Bronchial epithelial cell (primary cell): ENCODE measurements around the gene ZDHHC22. TPM values are rescaled to one million over a fixed set of nuclear protein-coding genes. Genes with fewer than 3 reads are reported as not detected.
"Not testable (repeated sequence)": the region's sequence is repeated elsewhere in the genome, so short reads cannot be mapped to it uniquely, and the experiment has no call there.

Experiments
- DNase-seq: peaks from one replicate; pipeline ENCODE4 v3.0.0-alpha.2; 2010; ENCODE audit warnings: low read depth
- FAIRE-seq: peaks from 2 replicates; lab custom pipeline; 2011; peaks lifted over from hg19 to GRCh38; lab: Jason Lieb, UNC
- H3K27me3 ChIP-seq: 2 replicates; pipeline ENCODE4 v1.5.1; 2011; ENCODE audit warnings: low read length; ENCODE audit not compliant: control insufficient read depth, insufficient read depth
- H3K36me3 ChIP-seq: 2 replicates; pipeline ENCODE4 v1.5.1; 2011; ENCODE audit warnings: low read length; ENCODE audit not compliant: control insufficient read depth, insufficient read depth
- H3K4me3 ChIP-seq: 2 replicates; pipeline ENCODE4 v1.5.1; 2011; ENCODE audit warnings: mild to moderate bottlenecking, low read depth, low read length, control low read depth
- CTCF ChIP-seq: IDR thresholded peaks from 2 replicates; pipeline ENCODE4 v1.5.1; 2011; ENCODE audit warnings: mild to moderate bottlenecking, moderate library complexity, low read length, control low read depth, inconsistent platforms; ENCODE audit not compliant: insufficient read depth, severe bottlenecking
- total RNA-seq: library from RNA; depleted of rRNA; stranded (reverse); fragments of >200 nt; gene quantifications from 2 replicates; pipeline ENCODE4 v1.2.1, GENCODE V29; 2014

Gene ZDHHC22
- total RNA-seq, 1 donor from 2014 or later = not detected

GRCh38 chr14:77178656-77179055, 37.1 kb upstream of the ZDHHC22 start:
- no peak for TF ChIP-seq CTCF
- DNase-seq = no peak
- no peaks in the 10 kb centered on the region for H3K36me3 ChIP-seq
- no peak for FAIRE-seq
- no peak overlapping the region for H3K4me3 ChIP-seq
- H3K27me3 ChIP-seq = peaks cover 2% of the 10 kb centered on the region

GRCh38 chr14:77177702-77178101, 36.1 kb upstream of the ZDHHC22 start:
- no peak for FAIRE-seq
- DNase-seq = no peak
- Histone ChIP-seq H3K27me3 (peaks cover 4% of the 10 kb centered on the region), H3K36me3 (no peaks in the 10 kb centered on the region), H3K4me3 (no peak overlapping the region)
- TF ChIP-seq CTCF = no peak

GRCh38 chr14:77175843-77176242, 34.3 kb upstream of the ZDHHC22 start:
- no peak for TF ChIP-seq CTCF
- FAIRE-seq (no peak), DNase-seq (no peak)
- Histone ChIP-seq H3K4me3 (no peak overlapping the region), H3K36me3 (no peaks in the 10 kb centered on the region), H3K27me3 (peaks cover 4% of the 10 kb centered on the region)

GRCh38 chr14:77173911-77174617, 32.5 kb upstream of the ZDHHC22 start:
- H3K36me3 ChIP-seq, H3K27me3 ChIP-seq, FAIRE-seq, H3K4me3 ChIP-seq: not testable (repeated sequence)
- peak; percentile 34 for DNase-seq

- FAIRE-seq (no peak), DNase-seq (no peak)
- TF ChIP-seq CTCF = no peak
- Histone ChIP-seq H3K36me3 (no peaks in the 10 kb centered on the region), H3K4me3 (no peak overlapping the region), H3K27me3 (peaks cover 2% of the 10 kb centered on the region)
Measured at GRCh38 chr14:77172916-77173315, 31.3 kb upstream of the ZDHHC22 start.

- H3K27me3 ChIP-seq = peaks cover 1% of the 10 kb centered on the region
- no peak overlapping the region for H3K4me3 ChIP-seq
- TF ChIP-seq CTCF = no peak
- FAIRE-seq (no peak), DNase-seq (no peak)
- H3K36me3 ChIP-seq = no peaks in the 10 kb centered on the region
Measured at GRCh38 chr14:77170045-77170444, 28.5 kb upstream of the ZDHHC22 start.
